K562 (cell line): ENCODE measurements around the gene CLHC1. TPM values are rescaled to one million over a fixed set of nuclear protein-coding genes. Genes with fewer than 3 reads are reported as not detected.
A peak's percentile ranks its signal among the peaks of the same experiment; 100 is the strongest.

Experiments
- ERF ChIP-seq: fragments of 450-650 bp; formaldehyde crosslinking; IDR thresholded peaks from 2 replicates; pipeline ENCODE4 v1.4.0; 2020; ENCODE audit warnings: mild to moderate bottlenecking, mixed read lengths
- ETV1 ChIP-seq: fragments of 450-650 bp; conservative IDR thresholded peaks from 2 replicates; pipeline ENCODE4 v1.6.1; 2016; ENCODE audit warnings: missing genetic modification characterization, control low read depth, low read depth, missing compliant biosample characterization
- FIP1L1 ChIP-seq: fragments of 200-400 bp; formaldehyde crosslinking; IDR thresholded peaks from 2 replicates; pipeline ENCODE4 v1.6.1; 2018; ENCODE audit warnings: mild to moderate bottlenecking, low read depth, low read length; ENCODE audit not compliant: poor library complexity, severe bottlenecking
- HLTF ChIP-seq: fragments of 450-650 bp; IDR thresholded peaks from 2 replicates; pipeline ENCODE4 v1.6.1; 2016
- KDM2B ChIP-seq: fragments of 250-450 bp; sonication (Bioruptor Pico); IDR thresholded peaks from 2 replicates; pipeline ENCODE4 v1.8.0; 2021; ENCODE audit warnings: mild to moderate bottlenecking, moderate library complexity
- MEIS2 ChIP-seq: fragments of 450-650 bp; IDR thresholded peaks from 2 replicates; pipeline ENCODE4 v1.6.1; 2014; ENCODE audit warnings: mild to moderate bottlenecking; ENCODE audit not compliant: partially characterized antibody
- MYC ChIP-seq, 2 experiments: fragments of 250-450 bp in 1 of 2; sonication (Bioruptor Pico) in 1 of 2; IDR thresholded peaks; 2 replicates each; pipeline versions ENCODE4 v1.5.1 to v1.6.1; 2012 to 2021; ENCODE audit warnings: low read depth in 2 of 2, borderline replicate concordance in 1 of 2, improper control_type of control experiment in 1 of 2, low read length in 1 of 2, mild to moderate bottlenecking in 1 of 2, moderate library complexity in 1 of 2
- NCOA1 ChIP-seq: fragments of 450-650 bp; IDR thresholded peaks from 2 replicates; pipeline ENCODE4 v1.6.1; 2016; ENCODE audit warnings: low read depth
- PHTF2 ChIP-seq: fragments of 250-450 bp; sonication (Bioruptor Pico); IDR thresholded peaks from 2 replicates; pipeline ENCODE4 v1.5.0; 2021; ENCODE audit warnings: mild to moderate bottlenecking
- RAD21 ChIP-seq, 2 experiments: fragments of 250-450 bp in 1 of 2; fragments of 450-650 bp in 1 of 2; sonication (Bioruptor Pico) in 1 of 2; formaldehyde crosslinking in 1 of 2; IDR thresholded peaks in 1 of 2; conservative IDR thresholded peaks in 1 of 2; 2 replicates each; pipeline versions ENCODE4 v1.4.0 to v1.8.0; 2020 to 2022; ENCODE audit warnings: mild to moderate bottlenecking in 2 of 2, moderate library complexity in 1 of 2
- RFX7 ChIP-seq: fragments of 250-450 bp; sonication (Bioruptor Pico); IDR thresholded peaks from 2 replicates; pipeline ENCODE4 v1.5.1; 2021; ENCODE audit warnings: mild to moderate bottlenecking
- SOX6 ChIP-seq: fragments of 450-650 bp; IDR thresholded peaks from 2 replicates; pipeline ENCODE4 v1.6.1; 2014; ENCODE audit warnings: mild to moderate bottlenecking
- XRCC5 ChIP-seq: fragments of 200-400 bp; formaldehyde crosslinking; IDR thresholded peaks from 2 replicates; pipeline ENCODE4 v1.6.1; 2017; ENCODE audit warnings: low read depth, mild to moderate bottlenecking, low read length
- ZFX ChIP-seq: sonication (generic); formaldehyde crosslinking; IDR thresholded peaks from 2 replicates; pipeline ENCODE4 v1.8.0; 2022; ENCODE audit warnings: mild to moderate bottlenecking, missing genetic modification reagents, moderate library complexity
- polyA plus RNA-seq, 8 experiments: library from polyadenylated mRNA; depleted of rRNA in 4 of 8; stranded (reverse) in 5 of 8; unstranded in 3 of 8; fragments of >200 nt; fragmentation: Nextera tagmentation in 2 of 8; fragmentation: Illumina TruSeq in 1 of 8; extraction: Ambion mirVana in 2 of 8; extraction: Trizol in 1 of 8; gene quantifications; 2 replicates each; pipeline versions ENCODE4 v1.2.1 to v1.2.3, GENCODE V29; 2011 to 2014; ENCODE audit warnings: inconsistent platforms in 1 of 8, missing spikeins in 1 of 8
- total RNA-seq, 7 experiments: library from RNA; depleted of rRNA in 6 of 7; stranded (reverse); fragments of >200 nt in 6 of 7; fragmentation: Illumina TruSeq in 2 of 7; extraction: Trizol in 2 of 7; gene quantifications; 2 replicates each; pipeline versions ENCODE4 v1.2.1 to v1.2.3, GENCODE V29; 2011 to 2021; ENCODE audit warnings: low replicate concordance in 1 of 7
- TF ChIP-seq, protein P1 (sequence below): sonication (generic); formaldehyde crosslinking; IDR thresholded peaks from 2 replicates; pipeline ENCODE4 v1.8.0; 2023; ENCODE audit warnings: missing genetic modification reagents, mild to moderate bottlenecking, borderline replicate concordance
- TF ChIP-seq, protein P2 (sequence below): fragments of 450-650 bp; formaldehyde crosslinking; conservative IDR thresholded peaks from 2 replicates; pipeline ENCODE4 v1.4.0; 2022; ENCODE audit warnings: mild to moderate bottlenecking, missing genetic modification characterization
- TF ChIP-seq, protein P3 (sequence below), 2 experiments: IDR thresholded peaks in 1 of 2; conservative IDR thresholded peaks in 1 of 2; 2 replicates each; pipeline ENCODE4 v1.6.1; 2016; ENCODE audit warnings: low read depth in 2 of 2, mild to moderate bottlenecking in 1 of 2, missing compliant biosample characterization in 1 of 2, missing genetic modification characterization in 1 of 2, moderate library complexity in 1 of 2

The CLHC1 gene
- total and polyA plus RNA-seq, 9 of the 15 experiments (the other 6 are each of a cell fraction or from before 2014, with no cell fraction given) = 3.7 to 14.3 (median 8.6) TPM

DNA sequence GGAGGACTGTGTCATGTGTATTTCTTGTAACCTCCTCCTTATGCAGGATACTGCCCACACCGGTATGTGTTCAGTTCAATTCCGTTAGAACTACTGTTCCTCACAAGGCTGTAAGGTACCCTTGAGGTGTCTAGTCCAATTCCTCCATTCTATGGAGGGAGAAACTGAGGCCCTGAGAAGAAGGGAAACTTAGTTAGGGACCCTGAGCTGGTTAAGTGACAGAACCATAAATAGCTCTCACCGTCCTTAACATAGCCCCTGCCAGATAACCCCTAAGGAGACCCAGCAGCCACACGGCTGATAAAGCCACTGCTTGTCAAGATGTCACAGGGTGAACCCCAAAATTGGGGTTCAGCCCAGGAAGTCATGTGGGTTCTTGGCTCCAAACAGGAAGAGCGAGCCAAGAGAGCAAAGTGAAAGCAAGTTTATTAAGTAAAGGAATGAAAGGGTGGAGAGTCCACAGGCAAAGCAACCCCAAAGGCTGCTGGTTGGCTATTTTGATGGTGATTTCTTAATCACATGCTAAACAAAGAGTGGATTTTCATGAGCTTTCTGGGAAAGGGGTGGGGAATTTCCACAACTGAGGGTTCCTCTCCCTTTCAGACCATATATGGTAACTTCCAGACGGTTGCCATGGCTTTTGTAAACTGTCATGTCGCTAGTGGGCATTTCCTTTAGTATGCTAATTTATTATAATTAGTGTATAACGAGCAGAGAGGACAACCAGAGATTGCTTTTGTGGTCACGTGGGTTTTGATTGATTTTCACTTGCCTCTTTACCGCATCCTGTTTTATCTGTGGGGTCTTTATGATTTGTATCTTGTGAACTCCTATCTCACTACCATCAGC lies 98.4 kb downstream of the CLHC1 start (continued):
- TF ChIP-seq, protein P1, sequence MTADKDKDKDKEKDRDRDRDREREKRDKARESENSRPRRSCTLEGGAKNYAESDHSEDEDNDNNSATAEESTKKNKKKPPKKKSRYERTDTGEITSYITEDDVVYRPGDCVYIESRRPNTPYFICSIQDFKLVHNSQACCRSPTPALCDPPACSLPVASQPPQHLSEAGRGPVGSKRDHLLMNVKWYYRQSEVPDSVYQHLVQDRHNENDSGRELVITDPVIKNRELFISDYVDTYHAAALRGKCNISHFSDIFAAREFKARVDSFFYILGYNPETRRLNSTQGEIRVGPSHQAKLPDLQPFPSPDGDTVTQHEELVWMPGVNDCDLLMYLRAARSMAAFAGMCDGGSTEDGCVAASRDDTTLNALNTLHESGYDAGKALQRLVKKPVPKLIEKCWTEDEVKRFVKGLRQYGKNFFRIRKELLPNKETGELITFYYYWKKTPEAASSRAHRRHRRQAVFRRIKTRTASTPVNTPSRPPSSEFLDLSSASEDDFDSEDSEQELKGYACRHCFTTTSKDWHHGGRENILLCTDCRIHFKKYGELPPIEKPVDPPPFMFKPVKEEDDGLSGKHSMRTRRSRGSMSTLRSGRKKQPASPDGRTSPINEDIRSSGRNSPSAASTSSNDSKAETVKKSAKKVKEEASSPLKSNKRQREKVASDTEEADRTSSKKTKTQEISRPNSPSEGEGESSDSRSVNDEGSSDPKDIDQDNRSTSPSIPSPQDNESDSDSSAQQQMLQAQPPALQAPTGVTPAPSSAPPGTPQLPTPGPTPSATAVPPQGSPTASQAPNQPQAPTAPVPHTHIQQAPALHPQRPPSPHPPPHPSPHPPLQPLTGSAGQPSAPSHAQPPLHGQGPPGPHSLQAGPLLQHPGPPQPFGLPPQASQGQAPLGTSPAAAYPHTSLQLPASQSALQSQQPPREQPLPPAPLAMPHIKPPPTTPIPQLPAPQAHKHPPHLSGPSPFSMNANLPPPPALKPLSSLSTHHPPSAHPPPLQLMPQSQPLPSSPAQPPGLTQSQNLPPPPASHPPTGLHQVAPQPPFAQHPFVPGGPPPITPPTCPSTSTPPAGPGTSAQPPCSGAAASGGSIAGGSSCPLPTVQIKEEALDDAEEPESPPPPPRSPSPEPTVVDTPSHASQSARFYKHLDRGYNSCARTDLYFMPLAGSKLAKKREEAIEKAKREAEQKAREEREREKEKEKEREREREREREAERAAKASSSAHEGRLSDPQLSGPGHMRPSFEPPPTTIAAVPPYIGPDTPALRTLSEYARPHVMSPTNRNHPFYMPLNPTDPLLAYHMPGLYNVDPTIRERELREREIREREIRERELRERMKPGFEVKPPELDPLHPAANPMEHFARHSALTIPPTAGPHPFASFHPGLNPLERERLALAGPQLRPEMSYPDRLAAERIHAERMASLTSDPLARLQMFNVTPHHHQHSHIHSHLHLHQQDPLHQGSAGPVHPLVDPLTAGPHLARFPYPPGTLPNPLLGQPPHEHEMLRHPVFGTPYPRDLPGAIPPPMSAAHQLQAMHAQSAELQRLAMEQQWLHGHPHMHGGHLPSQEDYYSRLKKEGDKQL = no peak
- no peak for TF ChIP-seq XRCC5
- no peak for TF ChIP-seq ERF (CRISPR knock-in tag)
- TF ChIP-seq MYC (IDR thresholded peaks at IDR 0.05; ENCODE audit: low read depth, low read length) = no peak; the same call in 1 of the 2 replicates
- no peak for TF ChIP-seq MYC (CRISPR knock-in tag; IDR thresholded peaks at IDR 0.05; ENCODE audit: borderline replicate concordance, low read depth)
- no peak for TF ChIP-seq PHTF2 (CRISPR knock-in tag)
- TF ChIP-seq FIP1L1 = no peak
- TF ChIP-seq KDM2B (CRISPR knock-in tag) = no peak
- no peak for TF ChIP-seq HLTF
- TF ChIP-seq, protein P2, sequence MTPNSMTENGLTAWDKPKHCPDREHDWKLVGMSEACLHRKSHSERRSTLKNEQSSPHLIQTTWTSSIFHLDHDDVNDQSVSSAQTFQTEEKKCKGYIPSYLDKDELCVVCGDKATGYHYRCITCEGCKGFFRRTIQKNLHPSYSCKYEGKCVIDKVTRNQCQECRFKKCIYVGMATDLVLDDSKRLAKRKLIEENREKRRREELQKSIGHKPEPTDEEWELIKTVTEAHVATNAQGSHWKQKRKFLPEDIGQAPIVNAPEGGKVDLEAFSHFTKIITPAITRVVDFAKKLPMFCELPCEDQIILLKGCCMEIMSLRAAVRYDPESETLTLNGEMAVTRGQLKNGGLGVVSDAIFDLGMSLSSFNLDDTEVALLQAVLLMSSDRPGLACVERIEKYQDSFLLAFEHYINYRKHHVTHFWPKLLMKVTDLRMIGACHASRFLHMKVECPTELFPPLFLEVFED (CRISPR knock-in tag) = no peak; the same call in 1 of the 2 replicates
- no peak for TF ChIP-seq RFX7
- TF ChIP-seq, protein P3, sequence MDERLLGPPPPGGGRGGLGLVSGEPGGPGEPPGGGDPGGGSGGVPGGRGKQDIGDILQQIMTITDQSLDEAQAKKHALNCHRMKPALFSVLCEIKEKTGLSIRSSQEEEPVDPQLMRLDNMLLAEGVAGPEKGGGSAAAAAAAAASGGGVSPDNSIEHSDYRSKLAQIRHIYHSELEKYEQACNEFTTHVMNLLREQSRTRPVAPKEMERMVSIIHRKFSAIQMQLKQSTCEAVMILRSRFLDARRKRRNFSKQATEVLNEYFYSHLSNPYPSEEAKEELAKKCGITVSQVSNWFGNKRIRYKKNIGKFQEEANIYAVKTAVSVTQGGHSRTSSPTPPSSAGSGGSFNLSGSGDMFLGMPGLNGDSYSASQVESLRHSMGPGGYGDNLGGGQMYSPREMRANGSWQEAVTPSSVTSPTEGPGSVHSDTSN (CRISPR knock-in tag; IDR thresholded peaks at IDR 0.05; ENCODE audit: low read depth) = no peak
- TF ChIP-seq, protein P3 (tag; conservative IDR thresholded peaks at IDR 0.05; ENCODE audit: low read depth) = peak; percentile 26
- peak; percentile 70 for TF ChIP-seq ETV1 (tag)
- no peak for TF ChIP-seq ZFX (CRISPR knock-in tag)
- TF ChIP-seq MEIS2 = peak; percentile 38
- TF ChIP-seq RAD21 (CRISPR knock-in tag; conservative IDR thresholded peaks at IDR 0.05 in 1 of 2, IDR thresholded peaks at IDR 0.05 in 1 of 2) = no peak
- TF ChIP-seq SOX6 = peak; percentile 46
- TF ChIP-seq NCOA1 = no peak
